GM21423 (cell line): Measurements from ENCODE around the gene POLR2F.

Experiments
- ATAC-seq: cut with Tn5 transposase; IDR thresholded peaks from one replicate; pipeline ENCODE4 v1.9.1; 2021; ENCODE audit warnings: mild to moderate bottlenecking, moderate library complexity; ENCODE audit not compliant: unreplicated experiment

Gene POLR2F

GRCh38 chr22:37999640-38000272 lies 46.3 kb downstream of the POLR2F start:
- ATAC-seq: no peak

- ATAC-seq: no peak
Measured at GRCh38 chr22:38005943-38006342, 52.4 kb downstream of the POLR2F start.

- no peak for ATAC-seq
Measured at GRCh38 chr22:38006906-38007305, 53.4 kb downstream of the POLR2F start.

- ATAC-seq: no peak
Measured at GRCh38 chr22:38007330-38007902, 53.9 kb downstream of the POLR2F start.

DNA sequence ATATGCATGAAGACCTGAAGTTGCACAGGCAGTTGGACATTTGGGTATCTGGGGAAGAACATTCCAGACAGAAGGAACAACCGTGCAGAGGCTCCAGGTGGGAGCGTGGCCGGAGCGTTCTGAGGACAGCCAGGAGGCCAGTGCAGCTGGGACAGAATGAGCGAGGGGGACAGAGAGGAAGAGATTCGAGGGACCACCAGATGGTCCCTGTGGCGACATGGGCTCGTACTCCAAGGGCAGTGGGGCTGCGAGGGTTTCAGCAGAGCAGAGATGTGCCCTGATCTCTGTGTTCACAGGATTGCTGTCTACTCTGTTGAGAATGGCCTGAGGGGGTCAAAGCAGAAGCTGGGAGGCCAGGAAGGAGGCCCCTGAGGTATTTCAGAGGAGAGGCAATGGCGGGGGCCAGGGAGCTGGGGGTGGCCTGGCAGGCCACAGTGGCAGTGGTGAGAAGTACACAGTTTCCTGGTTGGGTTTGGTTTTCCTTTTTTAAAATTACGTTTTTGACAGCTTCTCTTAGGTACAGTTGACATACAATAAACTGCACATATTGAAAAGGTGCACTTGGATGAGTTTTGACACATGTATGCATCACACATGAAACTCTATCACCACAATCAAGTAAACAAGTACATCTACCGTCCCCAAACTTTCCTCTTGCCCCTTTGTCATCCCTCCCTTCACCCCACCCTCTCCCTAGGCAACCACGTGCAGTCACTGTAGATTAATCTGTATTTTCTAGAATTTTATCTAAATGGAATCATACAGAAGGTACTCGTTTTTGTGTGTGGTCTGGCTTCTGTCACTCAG lies 55.7 kb downstream of the POLR2F start:
- ATAC-seq: no peak

DNA sequence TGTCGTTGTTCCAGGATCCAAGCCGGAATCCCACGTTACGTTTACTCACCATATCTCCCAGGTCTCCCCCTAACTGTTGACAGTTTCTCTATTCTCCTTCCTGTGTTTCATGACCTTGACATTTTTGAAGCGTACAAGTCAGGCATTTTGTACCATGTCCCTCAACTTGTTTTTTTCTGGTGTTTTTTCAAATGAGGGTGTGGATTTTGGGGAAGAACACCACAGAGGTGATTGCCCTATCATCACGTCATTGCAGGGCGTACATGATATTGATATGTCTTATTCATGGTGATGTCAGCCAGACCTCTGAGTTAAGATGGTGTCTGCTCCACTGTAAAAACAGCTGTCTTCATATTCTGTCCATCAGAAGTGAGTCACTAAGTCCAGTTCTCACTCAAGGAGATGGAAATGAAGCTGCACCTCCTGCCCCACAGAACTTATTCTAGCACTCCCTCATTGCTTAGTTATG lies 59.1 kb downstream of the POLR2F start:
- no peak for ATAC-seq

DNA sequence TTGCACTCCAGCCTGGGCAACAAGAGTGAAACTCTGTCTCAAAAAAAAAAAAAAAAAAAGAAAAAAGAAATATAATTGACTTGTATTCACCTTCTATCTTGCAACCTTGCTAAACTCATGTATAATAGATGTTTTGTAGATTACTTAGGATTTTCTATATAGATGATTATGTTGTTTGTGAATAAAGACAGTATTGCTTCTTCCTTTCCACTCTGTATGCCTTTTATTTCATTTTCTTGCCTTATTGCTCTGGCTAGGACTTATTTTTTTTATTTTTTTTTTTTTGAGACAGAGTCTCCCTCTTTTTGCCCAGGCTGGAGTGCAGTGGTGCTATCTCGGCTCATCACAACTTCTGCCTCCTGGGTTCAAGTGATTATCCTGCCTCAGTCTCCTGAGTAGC lies 60.6 kb downstream of the POLR2F start:
- ATAC-seq: no peak

DNA sequence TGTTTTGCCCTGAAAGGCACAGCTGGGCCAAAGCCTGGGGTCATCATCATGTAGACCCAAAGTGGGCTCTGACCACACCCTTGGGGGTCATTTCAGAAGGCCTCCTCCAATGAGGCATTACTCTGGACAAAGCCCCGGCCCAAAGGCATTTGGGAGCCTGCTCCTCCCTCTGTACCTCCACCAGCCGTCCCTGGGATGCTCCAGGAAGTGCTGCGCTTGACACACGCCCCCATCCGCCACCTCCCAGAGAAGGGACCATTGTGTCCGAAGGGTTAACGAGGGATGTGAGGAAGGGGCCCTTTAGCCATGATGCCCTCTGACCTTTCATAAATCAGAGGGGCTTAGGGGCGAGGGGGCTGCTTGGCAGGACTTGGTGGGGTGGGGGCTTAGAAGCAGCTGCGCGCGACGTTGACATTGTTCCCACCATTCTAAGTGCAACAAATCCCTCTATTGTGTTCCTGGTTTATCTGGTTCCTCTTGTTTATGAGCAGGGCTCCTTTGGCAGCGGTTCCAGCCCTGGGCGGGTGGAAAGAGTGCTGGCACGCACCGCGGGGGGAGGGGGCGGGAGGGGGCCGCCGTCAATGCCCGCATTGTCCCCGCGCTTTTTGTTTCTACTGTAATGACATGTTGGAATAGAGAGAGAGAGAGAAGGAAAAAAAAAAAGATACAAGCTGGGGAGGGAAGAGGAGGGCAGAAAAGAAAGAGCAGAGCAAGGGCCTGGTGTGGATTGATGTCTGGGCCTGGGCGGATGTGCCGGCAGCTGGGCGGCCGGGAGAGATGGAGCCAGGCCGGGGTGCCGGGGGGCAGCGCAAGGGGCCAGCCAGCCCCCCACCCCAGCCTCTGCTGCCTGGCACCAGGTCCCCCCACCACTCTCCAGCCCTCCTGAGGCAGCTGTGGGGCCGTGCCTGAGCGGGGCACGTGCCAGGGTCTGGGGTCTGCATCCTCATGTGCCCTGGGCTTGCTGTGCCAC lies 63.0 kb downstream of the POLR2F start:
- no peak for ATAC-seq

GRCh38 chr22:38017272-38017920 lies 63.9 kb downstream of the POLR2F start:
- ATAC-seq: no peak

- no peak for ATAC-seq
Measured at GRCh38 chr22:38017939-38018885, 64.7 kb downstream of the POLR2F start.
